ENCODE measurements around the gene GLP2R.

Gene GLP2R

GRCh38 chr17:9788601-9789000, 37.1 kb upstream of the GLP2R start:
- Histone ChIP-seq H3K4me3 (ENCODE audit: low read depth, low read length) (no peak overlapping the region), H3K9me3 (ENCODE audit: severe bottlenecking) (no peaks in the 10 kb centered on the region), H3K27me3 (ENCODE audit: insufficient read depth, low read depth, severe bottlenecking) (no peaks in the 10 kb centered on the region), H3K36me3 (no peaks in the 10 kb centered on the region), H3K27ac (no peak overlapping the region)
- no peak for DNase-seq
- TF ChIP-seq CTCF (IDR thresholded peaks at IDR 0.05; ENCODE audit: low read depth, low read length): no peak

GRCh38 chr17:9790316-9790715, 35.4 kb upstream of the GLP2R start:
- Histone ChIP-seq H3K36me3 (no peaks in the 10 kb centered on the region), H3K27me3 (ENCODE audit: insufficient read depth, low read depth, severe bottlenecking) (no peaks in the 10 kb centered on the region), H3K4me3 (ENCODE audit: low read depth, low read length) (no peak overlapping the region), H3K9me3 (ENCODE audit: severe bottlenecking) (no peaks in the 10 kb centered on the region), H3K27ac (no peak overlapping the region)
- TF ChIP-seq CTCF (IDR thresholded peaks at IDR 0.05; ENCODE audit: low read depth, low read length): no peak
- DNase-seq: no peak

GRCh38 chr17:9790889-9791876, 34.5 kb upstream of the GLP2R start, which contains the start of gene DHRS7C:
Gene DHRS7C (minus strand): TSS chr17:9791592. CDS start chr17:9791284, 308 bp downstream.
- no peaks in the 10 kb centered on the region for H3K9me3 ChIP-seq (ENCODE audit: severe bottlenecking)
- H3K27ac ChIP-seq: 0 out of 2 replicates have a peak within 1 kb of the TSS, but pooled peaks have one; percentile 14

GRCh38 chr17:9792181-9792840, 33.4 kb upstream of the GLP2R start:
- H3K27ac ChIP-seq: no peak overlapping the region
- DNase-seq: no peak
- no peaks in the 10 kb centered on the region for H3K36me3 ChIP-seq
- TF ChIP-seq CTCF (IDR thresholded peaks at IDR 0.05; ENCODE audit: low read depth, low read length): no peak
- H3K4me3 ChIP-seq (ENCODE audit: low read depth, low read length): no peak overlapping the region
- H3K27me3 ChIP-seq (ENCODE audit: insufficient read depth, low read depth, severe bottlenecking): no peaks in the 10 kb centered on the region
- H3K9me3 ChIP-seq (ENCODE audit: severe bottlenecking): no peaks in the 10 kb centered on the region

More at GRCh38 chr17:9790889-9791876, 34.5 kb upstream of the GLP2R start, which contains the start of gene DHRS7C:
- Histone ChIP-seq H3K36me3 (no peaks in the 10 kb centered on the region), H3K27me3 (ENCODE audit: insufficient read depth, low read depth, severe bottlenecking) (no peaks in the 10 kb centered on the region), H3K4me3 (ENCODE audit: low read depth, low read length) (no peak within 1 kb of the TSS)
- DNase-seq: no peak
- TF ChIP-seq CTCF (IDR thresholded peaks at IDR 0.05; ENCODE audit: low read depth, low read length): no peak

GRCh38 chr17:9798008-9798407, 27.7 kb upstream of the GLP2R start:
- no peaks in the 10 kb centered on the region for H3K9me3 ChIP-seq (ENCODE audit: severe bottlenecking)
- no peaks in the 10 kb centered on the region for H3K27me3 ChIP-seq (ENCODE audit: insufficient read depth, low read depth, severe bottlenecking)
- H3K27ac ChIP-seq: no peak overlapping the region
- DNase-seq: no peak
- TF ChIP-seq CTCF (IDR thresholded peaks at IDR 0.05; ENCODE audit: low read depth, low read length): peak; percentile 27; the same call in 1 of the 2 replicates
- no peak overlapping the region for H3K4me3 ChIP-seq (ENCODE audit: low read depth, low read length)
- no peaks in the 10 kb centered on the region for H3K36me3 ChIP-seq

Data from WERI-Rb-1 (cell line).